ENCODE results near the gene PPFIBP1. TPM values are rescaled to one million over a fixed set of nuclear protein-coding genes. Genes with fewer than 3 reads are reported as not detected.
A peak's percentile ranks its signal among the peaks of the same experiment; 100 is the strongest.
"Not testable (repeated sequence)": the region's sequence is repeated elsewhere in the genome, so short reads cannot be mapped to it uniquely, and the experiment has no call there.

The PPFIBP1 gene
- total RNA-seq, 1 donor from 2014 or later, result 99.6 TPM

DNA sequence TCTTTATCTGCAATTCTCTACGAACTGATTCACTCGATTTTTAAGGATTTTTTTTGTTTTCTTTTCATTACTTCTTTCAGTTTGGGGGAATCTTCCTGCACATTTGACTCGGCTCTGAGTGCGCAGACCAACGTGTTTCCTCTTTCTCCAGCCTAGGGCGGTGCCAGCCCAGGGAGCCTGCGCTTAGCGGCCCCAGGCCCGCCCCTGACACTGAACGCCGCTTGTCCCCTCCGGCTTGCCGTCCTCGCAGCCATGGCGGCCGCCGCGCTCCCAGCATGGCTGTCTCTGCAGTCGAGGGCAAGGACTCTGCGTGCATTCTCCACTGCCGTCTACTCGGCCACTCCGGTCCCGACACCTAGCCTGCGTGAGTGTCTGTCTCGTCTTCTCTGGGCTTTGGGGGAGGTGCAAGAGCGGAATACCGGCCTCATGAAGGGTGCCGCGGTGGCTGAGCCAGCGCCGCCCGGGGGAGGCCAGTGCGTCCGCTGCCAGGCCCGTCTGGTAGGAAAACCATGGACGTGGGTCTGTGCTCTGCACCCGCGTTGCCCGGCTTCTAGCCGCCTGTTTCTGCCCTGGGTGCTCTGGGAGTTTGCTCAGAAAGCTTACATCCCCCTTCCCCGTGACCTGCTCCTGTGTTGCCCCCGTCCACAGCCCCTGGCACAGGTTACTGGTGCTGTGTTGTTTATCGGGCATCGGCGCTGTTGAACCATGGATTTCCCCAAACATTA is 186.7 kb downstream of the PPFIBP1 start, which contains the start of gene MRPS35:
Gene MRPS35, plus strand, starts transcription at position 241 of the 725 bp plus-strand sequence. Its CDS starts 12 bp downstream, at position 253.
- DNase-seq, result peak; percentile 90

DNA sequence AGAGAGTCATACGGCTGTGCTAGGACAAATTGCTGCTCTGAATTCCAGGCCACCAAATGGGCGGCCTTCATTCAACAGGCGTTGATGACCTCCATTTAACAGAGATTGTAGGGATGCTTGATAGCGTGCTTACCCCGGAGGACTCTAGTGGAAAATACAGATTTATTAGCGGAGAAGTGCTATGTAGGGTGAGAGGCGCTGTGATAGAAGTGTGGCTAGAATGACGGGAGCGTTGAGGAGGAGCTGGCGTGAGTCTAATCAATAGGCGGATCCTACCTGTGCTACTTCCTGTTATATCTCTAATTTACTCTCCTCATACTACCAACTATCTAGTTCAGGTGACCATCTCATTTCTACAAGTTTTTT is 187.3 kb downstream of the PPFIBP1 start:
- DNase-seq, result no peak

DNA sequence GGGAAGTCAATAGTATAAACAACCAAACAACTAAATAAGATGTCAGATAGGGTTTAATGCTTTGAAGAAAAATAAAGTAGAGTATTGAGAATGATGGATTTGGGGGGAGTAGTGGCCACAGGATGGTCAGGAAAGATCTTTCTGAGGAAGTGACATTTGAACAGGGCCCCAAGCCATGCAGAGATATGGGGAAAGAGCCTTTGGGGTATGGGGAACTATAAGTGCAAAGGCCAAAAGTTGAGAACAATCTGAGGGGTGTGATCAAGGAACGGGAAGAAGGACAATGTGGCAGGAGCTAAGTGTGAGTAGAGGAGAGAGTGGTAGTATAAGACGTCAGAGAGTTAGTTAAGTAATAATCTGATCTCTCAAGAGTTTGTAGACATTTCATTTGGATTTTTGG is 188.0 kb downstream of the PPFIBP1 start:
- no peak for DNase-seq

- DNase-seq, result no peak
Observed at GRCh38 chr12:27723212-27723611, 199.2 kb downstream of the PPFIBP1 start.

DNA sequence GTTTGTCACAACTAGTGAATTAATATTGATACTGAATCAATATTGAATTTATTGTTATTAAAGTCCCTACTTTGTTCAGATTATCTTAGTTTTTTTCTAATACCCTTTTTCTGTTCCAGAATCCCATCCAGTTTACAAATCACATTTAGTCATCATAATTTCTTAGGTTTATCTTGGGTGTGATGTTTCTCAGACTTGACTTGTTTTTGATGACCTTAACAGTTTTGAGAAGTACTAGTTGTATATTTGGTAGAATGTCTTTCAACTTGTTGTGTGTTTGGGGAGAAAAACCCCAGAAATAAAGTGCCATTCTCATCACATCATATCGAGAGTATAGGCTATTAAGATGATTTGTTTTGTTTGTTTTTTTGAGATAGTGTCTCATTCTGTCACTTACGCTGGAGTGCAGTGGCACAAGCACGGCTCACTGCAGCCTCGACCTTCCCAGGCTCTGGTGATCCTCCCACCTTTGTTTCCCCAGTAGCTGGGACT is 206.1 kb downstream of the PPFIBP1 start:
- DNase-seq, result no peak

GRCh38 chr12:27732281-27732680 is 208.3 kb downstream of the PPFIBP1 start:
- no peak for DNase-seq

GRCh38 chr12:27733052-27733656 is 209.1 kb downstream of the PPFIBP1 start:
- peak; percentile 39 for DNase-seq

- no peak for DNase-seq
Observed at GRCh38 chr12:27733791-27734190, 209.8 kb downstream of the PPFIBP1 start.

GRCh38 chr12:27734321-27734720 is 210.3 kb downstream of the PPFIBP1 start:
- not testable (repeated sequence) for DNase-seq

DNA sequence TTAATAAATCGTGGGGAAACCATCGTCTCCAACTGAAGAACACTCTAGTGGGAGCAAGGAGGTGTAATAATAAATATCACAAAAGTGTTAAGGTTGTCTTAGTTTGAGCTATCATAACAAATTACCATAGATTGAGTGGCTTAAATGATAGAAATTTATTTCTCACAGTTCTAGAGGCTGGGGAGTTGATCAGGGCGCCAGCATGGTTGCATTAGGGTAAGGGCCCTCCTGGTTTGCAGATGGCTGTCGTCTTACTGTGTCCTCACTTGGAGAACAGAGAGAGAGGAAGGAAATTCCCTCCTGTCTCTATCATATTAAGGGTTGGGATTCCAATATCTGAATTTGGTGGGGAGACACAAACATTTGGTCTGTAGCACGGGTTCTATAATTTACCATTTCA is 219.6 kb downstream of the PPFIBP1 start:
- no peak for DNase-seq

Other genes starting within 250 kb of the PPFIBP1 start
- 3.7 TPM for gene BMAL2, start 191.4 kb upstream of the PPFIBP1 start, total RNA-seq
- gene SMCO2, start 77.5 kb upstream of the PPFIBP1 start, total RNA-seq, result not detected
- 0.79 TPM for gene REP15, start 172.2 kb downstream of the PPFIBP1 start, total RNA-seq
- 41.3 TPM for gene MRPS35, start 186.6 kb downstream of the PPFIBP1 start, total RNA-seq